GM06990 (cell line): Measurements from ENCODE around the gene CPEB3.

Experiments
- DNase-seq: peaks from one replicate; pipeline ENCODE4 v3.0.0-alpha.2; 2011; ENCODE audit not compliant: insufficient read length; ENCODE audit errors: extremely low read depth
- H3K27me3 ChIP-seq: replicated peaks from 2 replicates; pipeline ENCODE4 v1.6.0; 2011; ENCODE audit warnings: low read length; ENCODE audit not compliant: control insufficient read depth, insufficient read depth
- H3K36me3 ChIP-seq: 2 replicates; pipeline ENCODE4 v1.5.1; 2011; ENCODE audit warnings: low read length; ENCODE audit not compliant: control insufficient read depth, insufficient read depth
- H3K4me3 ChIP-seq: replicated peaks from 2 replicates; pipeline ENCODE4 v1.5.1; 2011; ENCODE audit warnings: low read depth, mild to moderate bottlenecking, control low read depth, low read length
- TF ChIP-seq, protein P1 (sequence below): IDR thresholded peaks from 2 replicates; pipeline ENCODE4 v1.5.1; 2011; ENCODE audit warnings: low read length, control low read depth, mild to moderate bottlenecking, inconsistent platforms; ENCODE audit not compliant: insufficient read depth, poor library complexity, severe bottlenecking

The CPEB3 gene

DNA sequence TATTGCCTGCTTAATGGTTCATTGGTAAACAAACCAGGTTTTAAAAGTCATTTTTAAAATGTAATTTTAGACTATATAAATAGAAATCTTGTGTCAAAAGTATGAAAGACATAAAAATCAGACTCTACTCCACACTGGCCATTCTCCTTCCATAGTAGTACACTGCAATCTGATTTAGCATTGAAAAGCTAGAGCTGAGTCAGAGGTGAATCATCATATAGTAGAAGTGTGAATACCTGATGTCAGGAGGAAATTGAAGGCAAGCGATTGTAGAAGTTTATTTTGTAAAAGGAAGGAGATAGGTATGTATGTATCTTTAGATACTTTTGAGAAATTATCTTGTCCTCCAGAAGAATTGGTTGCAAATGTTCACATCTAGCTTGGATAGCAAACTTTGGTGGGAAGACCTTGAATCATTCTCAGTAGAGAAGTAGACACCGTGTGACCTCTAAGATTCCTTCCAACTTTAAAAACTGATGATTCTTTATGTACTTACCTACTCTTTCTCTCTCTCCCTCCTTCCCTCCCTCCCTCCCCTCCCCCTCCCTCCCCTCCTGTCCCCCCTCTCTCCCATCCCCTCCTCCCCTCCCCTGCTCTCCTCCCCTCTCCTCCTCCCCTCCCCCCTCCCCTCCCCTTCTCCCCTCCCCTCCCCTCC is 279.2 kb downstream of the CPEB3 start:
- DNase-seq = no peak
- Histone ChIP-seq H3K4me3 (no peak overlapping the region), H3K27me3 (no peaks in the 10 kb centered on the region), H3K36me3 (peaks cover 5% of the 10 kb centered on the region)
- TF ChIP-seq, protein P1, sequence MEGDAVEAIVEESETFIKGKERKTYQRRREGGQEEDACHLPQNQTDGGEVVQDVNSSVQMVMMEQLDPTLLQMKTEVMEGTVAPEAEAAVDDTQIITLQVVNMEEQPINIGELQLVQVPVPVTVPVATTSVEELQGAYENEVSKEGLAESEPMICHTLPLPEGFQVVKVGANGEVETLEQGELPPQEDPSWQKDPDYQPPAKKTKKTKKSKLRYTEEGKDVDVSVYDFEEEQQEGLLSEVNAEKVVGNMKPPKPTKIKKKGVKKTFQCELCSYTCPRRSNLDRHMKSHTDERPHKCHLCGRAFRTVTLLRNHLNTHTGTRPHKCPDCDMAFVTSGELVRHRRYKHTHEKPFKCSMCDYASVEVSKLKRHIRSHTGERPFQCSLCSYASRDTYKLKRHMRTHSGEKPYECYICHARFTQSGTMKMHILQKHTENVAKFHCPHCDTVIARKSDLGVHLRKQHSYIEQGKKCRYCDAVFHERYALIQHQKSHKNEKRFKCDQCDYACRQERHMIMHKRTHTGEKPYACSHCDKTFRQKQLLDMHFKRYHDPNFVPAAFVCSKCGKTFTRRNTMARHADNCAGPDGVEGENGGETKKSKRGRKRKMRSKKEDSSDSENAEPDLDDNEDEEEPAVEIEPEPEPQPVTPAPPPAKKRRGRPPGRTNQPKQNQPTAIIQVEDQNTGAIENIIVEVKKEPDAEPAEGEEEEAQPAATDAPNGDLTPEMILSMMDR = no peak

DNA sequence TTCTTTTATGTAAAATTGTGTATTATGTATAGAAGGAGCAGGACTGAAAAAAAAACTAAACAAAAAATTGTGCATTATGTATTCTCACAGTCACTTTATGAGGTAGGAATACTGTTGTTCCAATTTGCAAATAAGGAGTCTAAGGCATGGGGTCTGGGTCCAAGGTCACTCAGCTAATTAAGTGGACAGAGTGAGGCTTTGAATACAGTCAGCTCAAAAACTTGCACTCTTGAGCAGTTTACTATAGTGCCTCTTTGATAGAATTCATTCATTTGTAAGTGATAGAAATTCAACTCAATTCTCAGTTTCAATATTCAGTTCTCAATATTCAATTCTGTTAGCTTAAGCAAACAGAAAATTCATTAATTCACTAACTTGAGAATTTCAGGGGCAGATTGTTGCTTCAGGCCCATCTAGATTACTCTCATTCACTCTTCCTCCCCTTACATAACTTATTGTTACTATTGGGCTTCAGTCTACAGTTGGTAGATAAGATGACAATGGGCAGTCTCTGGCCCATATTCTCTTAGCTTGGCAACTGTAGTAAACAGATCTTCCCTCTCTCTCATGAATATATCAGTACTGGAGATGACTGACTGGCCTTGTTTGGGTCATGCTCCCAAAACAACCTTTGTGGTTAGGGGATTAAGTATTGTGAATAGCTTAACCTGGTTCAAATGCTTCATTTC is 280.7 kb downstream of the CPEB3 start:
- Histone ChIP-seq H3K36me3 (peaks cover 5% of the 10 kb centered on the region), H3K4me3 (no peak overlapping the region), H3K27me3 (no peaks in the 10 kb centered on the region)
- no peak for DNase-seq
- TF ChIP-seq, protein P1 = no peak

DNA sequence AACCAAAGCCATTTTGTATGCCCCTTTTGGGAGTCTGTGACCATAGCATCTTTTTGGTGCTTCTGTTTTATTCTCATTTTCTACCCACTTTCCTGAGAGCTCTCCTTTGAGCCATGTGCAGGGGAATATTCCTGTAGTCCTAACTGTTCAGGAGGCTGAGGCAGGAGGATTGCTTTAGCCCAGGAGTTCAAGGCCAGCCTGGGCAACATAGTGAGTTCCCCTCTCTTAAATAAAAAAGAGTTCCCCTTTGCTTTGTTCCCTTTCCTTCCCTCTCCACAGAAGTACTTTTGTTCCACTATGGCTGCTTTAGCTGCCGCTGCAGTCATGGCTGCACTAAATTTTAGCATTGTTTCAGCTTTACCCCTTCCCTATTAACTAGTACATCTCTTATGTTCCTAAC is 281.4 kb downstream of the CPEB3 start:
- no peak overlapping the region for H3K4me3 ChIP-seq
- TF ChIP-seq, protein P1 = no peak
- peaks cover 5% of the 10 kb centered on the region for H3K36me3 ChIP-seq
- H3K27me3 ChIP-seq = no peaks in the 10 kb centered on the region
- no peak for DNase-seq

DNA sequence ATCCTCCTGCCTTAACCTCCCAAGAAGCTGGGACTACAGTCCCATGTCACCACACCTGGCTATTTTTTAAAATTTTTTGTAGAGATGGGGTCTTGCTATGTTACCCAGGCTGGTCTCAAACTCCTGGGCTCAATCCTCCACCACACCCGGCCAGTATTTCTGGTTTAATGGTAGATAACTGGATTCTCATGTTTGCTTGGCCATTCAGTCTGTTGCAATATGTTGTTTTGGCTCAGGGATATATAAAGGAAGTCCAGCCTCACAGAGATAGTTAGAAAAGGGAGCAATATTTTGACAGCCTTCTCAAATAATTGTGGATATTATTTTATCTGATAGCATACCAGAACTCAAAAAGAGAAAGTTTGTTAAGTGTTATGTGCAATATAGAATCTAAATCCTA is 284.9 kb downstream of the CPEB3 start:
- TF ChIP-seq, protein P1 = no peak
- Histone ChIP-seq H3K36me3 (peaks cover 2% of the 10 kb centered on the region), H3K27me3 (no peaks in the 10 kb centered on the region), H3K4me3 (no peak overlapping the region)
- DNase-seq = no peak

DNA sequence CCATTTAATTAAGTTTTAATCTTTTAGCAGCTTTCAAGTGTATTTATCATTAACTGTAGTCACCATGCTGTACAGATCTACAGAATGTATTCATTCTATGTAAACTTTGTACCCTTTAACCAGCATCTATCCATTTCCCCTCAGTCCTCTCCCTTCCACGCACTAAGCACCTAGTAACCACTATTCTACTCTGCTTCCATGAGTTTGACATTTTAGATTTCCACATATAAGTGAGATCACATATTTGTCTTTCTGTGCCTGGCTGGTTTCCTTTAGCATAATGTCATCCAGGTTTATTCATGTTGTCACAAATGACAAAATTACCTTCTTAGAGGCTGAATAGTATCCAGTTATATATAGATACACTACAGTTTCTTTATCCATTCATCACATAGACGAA is 287.6 kb downstream of the CPEB3 start:
- Histone ChIP-seq H3K27me3 (no peaks in the 10 kb centered on the region), H3K36me3 (peaks cover 2% of the 10 kb centered on the region), H3K4me3 (no peak overlapping the region)
- TF ChIP-seq, protein P1 = no peak
- DNase-seq = no peak

DNA sequence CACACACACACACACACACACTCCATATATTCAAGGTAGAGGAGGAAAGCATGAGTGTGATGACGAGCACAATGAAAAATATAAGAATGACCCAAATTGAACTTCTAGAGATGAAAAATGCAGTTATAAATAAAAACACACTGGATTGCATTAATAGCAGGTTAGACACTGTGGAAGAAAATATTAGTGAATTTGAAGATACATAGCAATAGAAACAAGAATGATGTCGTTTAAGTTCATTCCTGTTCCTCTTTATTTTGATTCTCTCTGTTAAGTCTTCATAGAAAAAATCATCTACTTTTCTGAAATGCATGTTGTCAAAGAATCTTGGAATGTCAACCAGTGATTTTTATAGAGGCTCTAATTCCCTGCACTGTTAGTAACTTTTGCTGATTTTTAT is 288.9 kb downstream of the CPEB3 start:
- no peak for DNase-seq
- TF ChIP-seq, protein P1 = no peak
- H3K4me3 ChIP-seq = no peak overlapping the region
- H3K36me3 ChIP-seq = peaks cover 2% of the 10 kb centered on the region
- H3K27me3 ChIP-seq = no peaks in the 10 kb centered on the region
